ENCODE results near the gene WNT3A. TPM values are rescaled to one million over a fixed set of nuclear protein-coding genes. Genes with fewer than 3 reads are reported as not detected.
A peak's percentile ranks its signal among the peaks of the same experiment; 100 is the strongest.

Gene WNT3A
- total and polyA plus RNA-seq, 9 of the 15 experiments (the other 6 are each of a cell fraction or from before 2014, with no cell fraction given): not detected

DNA sequence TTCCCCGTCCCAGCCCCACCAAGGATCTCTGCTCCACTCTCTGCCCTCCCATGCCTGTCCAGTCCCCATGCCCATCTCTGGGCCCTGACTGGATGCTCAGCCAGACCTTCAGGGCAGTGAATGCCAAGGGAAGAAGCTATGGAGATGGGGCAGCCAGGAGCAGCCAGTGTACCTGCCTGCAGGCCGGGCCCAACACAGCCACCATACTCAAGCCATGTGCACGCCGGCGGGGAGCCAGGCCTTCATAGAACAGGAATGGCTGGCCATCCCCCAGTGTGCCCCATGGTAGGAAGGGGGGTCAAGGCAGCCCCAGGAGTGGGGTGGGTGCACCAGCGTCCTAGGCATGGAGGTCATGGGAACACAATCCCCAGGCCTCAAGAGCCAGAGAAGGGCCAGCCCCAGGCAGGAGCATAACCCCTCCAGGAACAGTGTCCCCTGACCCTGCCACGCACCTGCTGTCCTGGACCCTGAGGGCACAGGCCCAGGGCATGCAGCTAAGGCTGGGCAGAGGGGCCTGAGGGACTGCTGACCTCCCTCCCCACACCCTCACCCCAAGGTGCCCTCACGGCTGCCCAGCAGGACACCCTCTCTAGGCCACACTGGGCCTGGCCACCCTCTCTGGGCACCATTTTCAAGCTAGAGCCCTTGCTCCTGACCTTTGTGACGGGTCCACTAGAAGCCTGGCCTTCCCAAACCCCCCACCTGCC lies 55.4 kb downstream of the WNT3A start:
- Histone ChIP-seq H3K79me2 (ENCODE audit: control insufficient read depth, insufficient read depth, low read length) (no peaks in the 10 kb centered on the region), H3K9ac (ENCODE audit: insufficient read depth in 1 of 2, low read depth in 2 of 2, low read length in 2 of 2) (peak overlapping the region in 1 of 2 experiments; percentile 42; a peak in 1 of 4 replicates), H3K27ac (ENCODE audit: extremely low read depth, low read depth, low read length) (no peak overlapping the region), H3K36me3 (ENCODE audit: control insufficient read depth, insufficient read depth, low read length) (no peaks in the 10 kb centered on the region), H3K4me1 (replicated peaks in 1 of 2; ENCODE audit: control insufficient read depth in 2 of 2, insufficient read depth in 2 of 2, low read length in 2 of 2) (peaks cover 0 to 44% of the 10 kb centered on the region in 2 experiments; a peak in 3 of 5 replicates), H3K9me1 (ENCODE audit: control insufficient read depth, insufficient read depth, low read length) (no peaks in the 10 kb centered on the region), H3K9me3 (replicated peaks; ENCODE audit: control insufficient read depth, insufficient read depth, low read depth, low read length) (no peaks in the 10 kb centered on the region), H3K27me3 (ENCODE audit: control insufficient read depth in 2 of 2, insufficient read depth in 2 of 2, low read length in 2 of 2) (peaks cover 6 to 27% of the 10 kb centered on the region in 2 experiments; a peak in 3 of 5 replicates), H3K4me3 (no peak overlapping the region), H4K20me1 (replicated peaks; ENCODE audit: control insufficient read depth, insufficient read depth, low read length) (no peaks in the 10 kb centered on the region), H2AFZ (ENCODE audit: low read depth, low read length) (no peak overlapping the region), H3K4me2 (ENCODE audit: insufficient read depth, low read length) (no peak overlapping the region)
- ChIA-PET CTCF (ENCODE audit: low intra/inter-chr PET ratio) (no interaction called here), POLR2A (interaction anchor here (1.0 to 3.5 kb wide), 3 partner anchors 11 to 21 kb away, joined by 3 to 18 read pairs (median 7); partner anchors contain the start of gene ARF1)
- DNase-seq (ENCODE audit: extremely low read depth in 1 of 4, low spot score in 3 of 4): no peak
- WGBS (ENCODE audit: insufficient coverage, low coverage, missing lambda C conversion rate): 11% methylated on average over 9 of the region's 9 CpGs
- TF ChIP-seq SMARCC2 (IDR thresholded peaks at IDR 0.05; ENCODE audit: low read depth) (no peak), XRCC3 (IDR thresholded peaks at IDR 0.05) (no peak), ZC3H11A (IDR thresholded peaks at IDR 0.05; ENCODE audit: low read depth, low read length) (no peak), FOXA1 (IDR thresholded peaks at IDR 0.05; ENCODE audit: borderline replicate concordance) (no peak)
- no TSS peak for BruUV-seq (replicated peaks)
- ATAC-seq: no peak
- in situ Hi-C loops (cut with MboI): no loop called here
- intact Hi-C loops (cut with micrococcal nuclease): no loop called here
- FAIRE-seq: no peak

DNA sequence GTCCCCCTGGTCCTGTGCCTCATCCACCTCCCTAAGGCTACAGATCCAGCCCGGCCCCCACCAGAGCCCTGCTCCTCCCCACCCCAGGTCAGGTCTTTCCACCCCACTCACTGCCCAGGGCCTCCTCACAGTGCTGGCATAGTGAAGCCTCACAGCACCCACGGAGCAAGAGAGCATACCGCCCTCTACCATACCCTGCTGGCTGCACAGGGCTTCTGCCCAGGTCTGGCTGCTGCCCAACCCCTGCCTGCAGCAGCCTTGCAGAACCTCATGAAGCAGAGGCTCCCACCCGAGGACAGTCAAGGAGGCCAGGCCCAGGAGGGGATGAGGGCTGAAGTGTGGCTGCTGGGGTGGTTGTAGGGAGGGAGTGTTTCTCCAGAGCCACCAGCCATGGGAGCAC lies 56.0 kb downstream of the WNT3A start:
- ChIA-PET CTCF (ENCODE audit: low intra/inter-chr PET ratio) (no interaction called here), POLR2A (interaction anchor here (1.9 kb wide), 1 partner anchor 11 kb away, joined by 7 read pairs; no protein-coding TSS in a partner anchor)
- no peak overlapping the region for H3K27ac ChIP-seq (ENCODE audit: extremely low read depth, low read depth, low read length)
- no TSS peak for BruUV-seq (replicated peaks)
- peaks cover 0 to 44% of the 10 kb centered on the region in 2 experiments; a peak in 3 of 5 replicates for H3K4me1 ChIP-seq (replicated peaks in 1 of 2; ENCODE audit: control insufficient read depth in 2 of 2, insufficient read depth in 2 of 2, low read length in 2 of 2)
- ATAC-seq (no peak), FAIRE-seq (no peak), DNase-seq (ENCODE audit: extremely low read depth in 1 of 4, low spot score in 3 of 4) (no peak)
- H2AFZ ChIP-seq (ENCODE audit: low read depth, low read length): no peak overlapping the region
- no peak for TF ChIP-seq ZNF583 (CRISPR knock-in tag; IDR thresholded peaks at IDR 0.05)
- TF ChIP-seq, protein P1, sequence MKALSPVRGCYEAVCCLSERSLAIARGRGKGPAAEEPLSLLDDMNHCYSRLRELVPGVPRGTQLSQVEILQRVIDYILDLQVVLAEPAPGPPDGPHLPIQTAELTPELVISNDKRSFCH (CRISPR knock-in tag; IDR thresholded peaks at IDR 0.05): no peak
- TF ChIP-seq, protein P1 (tag; IDR thresholded peaks at IDR 0.05): no peak
- TF ChIP-seq NELFE (IDR thresholded peaks at IDR 0.05; ENCODE audit: insufficient read depth, insufficient read length): no peak
- TF ChIP-seq TGIF2 (CRISPR knock-in tag; IDR thresholded peaks at IDR 0.05): no peak
- H4K20me1 ChIP-seq (replicated peaks; ENCODE audit: control insufficient read depth, insufficient read depth, low read length): no peaks in the 10 kb centered on the region
- intact Hi-C loops (cut with micrococcal nuclease): no loop called here
- H3K36me3 ChIP-seq (ENCODE audit: control insufficient read depth, insufficient read depth, low read length): no peaks in the 10 kb centered on the region
- in situ Hi-C loops (cut with MboI): no loop called here
- H3K9me1 ChIP-seq (ENCODE audit: control insufficient read depth, insufficient read depth, low read length): no peaks in the 10 kb centered on the region
- H3K27me3 ChIP-seq (ENCODE audit: control insufficient read depth in 2 of 2, insufficient read depth in 2 of 2, low read length in 2 of 2): peaks cover 8 to 31% of the 10 kb centered on the region in 2 experiments; a peak in 3 of 5 replicates
- H3K9me3 ChIP-seq (replicated peaks; ENCODE audit: control insufficient read depth, insufficient read depth, low read depth, low read length): no peaks in the 10 kb centered on the region
- H3K9ac ChIP-seq (ENCODE audit: insufficient read depth in 1 of 2, low read depth in 2 of 2, low read length in 2 of 2): no peak overlapping the region
- WGBS (ENCODE audit: insufficient coverage, low coverage, missing lambda C conversion rate): 3% methylated on average over 4 of the region's 4 CpGs
- no peaks in the 10 kb centered on the region for H3K79me2 ChIP-seq (ENCODE audit: control insufficient read depth, insufficient read depth, low read length)
- H3K4me3 ChIP-seq: no peak overlapping the region
- no peak overlapping the region for H3K4me2 ChIP-seq (ENCODE audit: insufficient read depth, low read length)
